ENCODE measurements around the gene FAM170B.

FAM170B gene

DNA sequence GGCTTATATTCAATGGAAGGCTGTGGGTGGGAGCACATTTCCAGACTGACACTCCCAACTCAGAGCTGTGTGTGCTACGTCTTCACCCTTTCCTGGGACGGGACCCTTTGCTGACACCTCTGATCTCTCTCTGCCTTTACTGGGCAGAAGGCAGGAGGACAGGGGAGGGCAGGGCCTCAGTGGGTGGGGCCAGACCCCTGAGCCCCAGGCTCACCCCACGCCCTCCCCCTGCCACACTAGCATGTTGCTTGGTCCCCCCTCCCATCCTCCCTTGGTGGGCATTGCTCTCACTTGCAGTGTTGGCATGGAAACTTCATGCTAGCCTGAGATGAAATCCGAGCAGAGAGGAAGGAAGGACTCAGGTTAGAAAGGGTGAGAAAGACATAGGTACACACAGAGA is 36.0 kb upstream of the FAM170B start:
- H3K4me3 ChIP-seq (ENCODE audit: low read depth, low read length) = no peak overlapping the region

DNA sequence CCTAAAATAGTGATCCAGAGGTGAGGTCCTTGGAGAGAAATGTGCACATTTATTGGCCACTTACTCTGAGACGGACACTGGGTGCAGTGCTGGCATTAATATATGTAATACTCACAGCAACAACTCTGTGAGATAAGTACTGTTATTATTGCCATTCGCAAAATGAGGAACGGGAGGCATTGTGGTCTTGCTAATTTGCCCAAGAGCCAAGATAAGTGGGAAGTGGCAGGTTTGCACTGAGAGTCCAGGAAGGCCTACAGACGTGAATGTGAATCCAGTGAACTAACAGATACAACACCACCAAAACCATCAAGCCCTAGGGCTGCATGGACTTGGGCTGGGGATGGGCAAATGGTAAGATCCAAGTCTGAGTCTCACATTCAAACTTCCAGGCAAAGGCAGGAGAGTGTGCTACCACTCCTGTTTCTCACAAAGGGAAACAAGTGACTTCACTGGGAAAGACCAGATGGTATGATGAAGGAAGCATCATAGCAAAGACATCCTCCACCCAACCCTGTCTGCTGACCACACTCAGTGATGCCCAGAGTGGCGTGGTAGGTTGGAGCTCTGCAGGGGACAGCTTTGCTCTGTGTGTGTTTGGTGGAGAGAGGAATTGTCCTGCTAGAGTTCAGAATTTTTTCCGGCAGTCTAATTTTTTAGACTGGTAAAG is 35.1 kb upstream of the FAM170B start:
- H3K4me3 ChIP-seq (ENCODE audit: low read depth, low read length) = no peak overlapping the region

DNA sequence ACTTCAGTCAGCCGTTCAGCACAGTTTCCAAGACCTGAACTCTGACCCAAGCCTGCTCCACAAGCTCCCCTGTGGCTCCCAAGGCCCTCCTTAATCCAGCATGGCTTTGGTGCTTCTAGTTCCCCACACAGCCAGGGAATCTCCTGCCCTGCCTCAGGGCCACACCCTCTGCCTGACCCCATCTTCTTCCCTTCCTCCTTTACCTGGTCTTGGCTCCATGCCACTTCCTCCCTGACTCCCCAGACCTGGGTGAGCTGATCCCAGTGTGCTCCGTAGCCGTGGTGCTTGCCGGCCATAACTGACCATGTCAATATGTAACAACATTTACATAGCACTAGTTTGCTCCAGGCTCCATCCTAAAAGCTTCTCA is 34.3 kb upstream of the FAM170B start:
- H3K4me3 ChIP-seq (ENCODE audit: low read depth, low read length) = no peak overlapping the region

DNA sequence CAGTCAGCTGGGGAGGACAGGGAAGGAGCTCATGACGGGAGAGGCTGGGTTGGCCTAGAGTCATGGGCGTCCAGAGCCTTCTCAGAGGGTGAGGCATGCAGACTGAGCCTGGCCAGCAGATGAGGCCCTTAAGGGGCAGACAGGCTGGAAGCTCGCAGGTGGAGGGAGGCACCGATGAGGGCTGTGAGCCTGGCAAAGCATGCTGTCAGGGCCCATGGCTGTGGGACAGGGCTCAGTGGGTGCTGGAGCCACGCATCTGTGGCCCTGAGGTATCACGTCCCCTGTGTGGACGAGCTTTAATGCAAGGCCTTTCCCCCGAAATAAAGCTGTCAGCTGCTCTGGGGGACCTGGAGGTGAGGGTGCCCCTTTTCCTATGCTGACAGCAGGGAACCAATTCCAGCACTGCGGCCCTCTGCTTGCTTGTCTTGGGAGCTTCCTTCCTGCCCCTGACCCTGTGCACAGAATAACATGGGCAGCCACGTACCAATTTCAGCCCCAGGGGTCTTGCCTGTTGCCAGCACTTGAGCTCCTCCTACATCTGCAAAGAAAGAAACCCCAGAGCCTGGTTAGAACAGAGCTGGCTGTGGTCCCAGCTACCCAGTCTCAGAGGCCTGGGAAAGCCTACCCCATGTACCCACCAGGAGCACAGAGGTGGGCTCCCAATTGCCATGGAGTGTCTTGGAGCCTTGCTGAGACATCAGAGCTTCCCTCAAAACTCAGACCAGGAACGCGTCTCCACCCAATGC is 33.8 kb upstream of the FAM170B start:
- no peak overlapping the region for H3K4me3 ChIP-seq (ENCODE audit: low read depth, low read length)

DNA sequence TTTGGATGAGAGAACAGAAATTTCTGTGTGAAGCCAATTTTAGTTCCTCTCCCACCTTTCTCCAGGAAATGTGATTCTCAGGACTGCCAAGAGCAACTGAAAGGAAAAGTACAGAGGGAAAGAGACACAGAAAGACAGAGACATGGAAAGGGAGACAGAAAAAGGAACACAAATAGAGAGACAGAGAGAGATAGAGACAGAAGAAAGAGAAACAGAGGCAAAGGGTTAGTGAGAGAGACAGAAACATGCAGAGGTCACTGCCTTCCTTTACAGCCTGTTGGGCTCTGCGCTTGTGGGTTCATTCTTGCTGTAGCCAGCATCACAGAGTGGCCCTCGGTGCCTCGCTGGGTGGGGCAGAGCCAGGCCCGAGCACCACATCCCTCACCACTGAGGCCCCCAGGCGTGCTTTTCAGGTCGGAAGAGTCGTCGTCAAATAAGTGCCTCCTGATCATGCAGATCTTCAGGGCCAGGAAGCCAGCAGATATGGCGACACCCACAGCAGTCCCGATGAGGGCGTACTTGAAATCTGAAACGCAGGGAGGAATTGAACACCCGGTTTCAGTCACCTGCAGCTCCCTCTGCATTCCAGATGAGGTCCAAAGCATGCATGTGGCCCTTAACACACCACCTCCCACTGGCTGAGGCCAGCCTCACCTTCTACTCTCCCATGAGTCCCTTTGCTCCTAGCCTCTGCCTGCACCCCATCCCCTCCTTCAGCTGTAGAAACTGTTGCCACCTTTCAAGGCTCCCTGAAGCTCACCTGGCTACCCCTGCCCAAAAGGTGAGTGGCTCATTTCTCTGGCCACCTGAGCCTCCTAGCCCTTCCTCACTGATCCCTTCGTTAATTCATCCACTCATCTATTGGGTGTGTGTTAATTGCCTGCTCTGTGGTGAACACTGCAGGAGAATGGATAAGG is 32.9 kb upstream of the FAM170B start:
- no peak overlapping the region for H3K4me3 ChIP-seq (ENCODE audit: low read depth, low read length)

DNA sequence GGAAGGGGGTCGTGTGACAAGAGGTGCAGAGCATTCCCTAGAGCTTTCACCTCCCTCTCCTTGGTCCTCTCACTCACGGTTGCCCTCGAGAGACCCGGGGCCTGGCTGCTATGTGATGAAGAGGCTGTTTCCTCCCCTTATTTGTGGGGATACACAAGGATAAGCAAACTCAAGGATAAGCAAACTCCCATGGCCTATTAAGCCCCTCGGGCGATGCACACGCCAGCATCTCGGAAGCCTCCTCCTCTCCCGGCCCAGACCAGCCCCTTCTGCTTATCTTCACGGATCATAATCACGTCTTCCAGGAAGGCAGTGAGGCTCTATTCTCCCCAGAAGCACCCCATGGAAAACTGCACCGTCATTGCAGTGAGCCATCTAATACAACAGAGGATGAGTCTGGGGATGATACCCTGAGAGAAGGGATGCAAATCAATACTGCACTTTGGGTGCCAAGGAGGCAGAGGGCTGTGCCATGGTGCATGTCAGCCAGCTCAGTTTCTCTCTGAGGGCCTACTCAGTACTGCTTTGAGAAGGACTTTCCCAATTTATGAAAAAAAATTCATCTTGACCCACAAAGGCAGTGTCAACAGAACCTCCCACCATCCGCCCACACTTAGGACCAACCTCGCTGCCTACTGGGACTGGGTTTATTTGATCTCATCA is 32.1 kb upstream of the FAM170B start:
- H3K4me3 ChIP-seq (ENCODE audit: low read depth, low read length) = no peak overlapping the region

DNA sequence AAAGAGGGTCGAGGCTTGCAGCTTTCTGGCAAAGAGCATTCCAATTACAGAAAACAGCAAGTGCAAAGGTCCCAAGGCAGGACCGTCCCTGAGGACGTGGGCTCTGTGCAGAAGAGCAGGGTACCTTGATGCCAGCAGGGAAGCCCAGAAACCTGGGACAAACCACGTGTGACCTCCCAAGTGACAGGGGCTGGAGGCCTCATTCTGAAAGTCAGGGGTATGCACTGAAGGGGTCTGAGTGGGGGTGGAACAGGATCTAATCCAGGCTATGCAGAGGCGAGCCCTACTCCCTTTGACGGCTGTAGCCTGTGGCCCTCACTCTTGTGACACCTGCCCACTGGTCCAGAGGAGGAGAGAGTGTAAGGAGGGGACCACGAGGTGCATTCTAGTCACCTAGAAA is 31.4 kb upstream of the FAM170B start:
- no peak overlapping the region for H3K4me3 ChIP-seq (ENCODE audit: low read depth, low read length)

DNA sequence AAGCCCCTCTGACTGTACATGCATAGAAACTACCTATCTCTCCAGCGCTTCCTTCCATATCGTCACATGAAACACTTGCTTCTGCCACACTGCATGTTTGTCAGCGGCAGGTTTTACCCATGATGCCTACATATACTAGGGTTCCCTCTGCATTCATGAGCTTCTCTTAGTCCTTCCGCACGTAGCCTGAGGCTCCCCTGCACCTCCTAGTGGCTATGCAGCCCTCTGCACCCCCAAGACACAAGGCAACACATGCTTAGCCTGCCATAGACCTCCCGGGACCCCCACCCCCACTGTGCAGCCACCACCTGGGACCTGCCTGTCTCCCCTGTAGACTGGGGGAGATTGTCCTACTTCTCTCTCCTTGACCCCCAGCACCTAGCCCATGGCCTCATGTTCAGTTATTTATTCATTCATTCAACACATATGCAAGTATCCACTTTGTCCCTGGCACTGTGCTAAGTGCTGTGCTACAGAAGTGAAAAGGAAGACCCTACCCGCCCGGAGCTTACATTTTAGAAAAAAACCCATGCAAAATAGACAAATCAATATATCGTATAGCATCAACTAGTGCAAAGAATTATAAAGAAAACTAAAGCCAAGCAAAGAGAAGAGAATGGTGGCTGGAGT is 30.9 kb upstream of the FAM170B start:
- H3K4me3 ChIP-seq (ENCODE audit: low read depth, low read length) = no peak overlapping the region

DNA sequence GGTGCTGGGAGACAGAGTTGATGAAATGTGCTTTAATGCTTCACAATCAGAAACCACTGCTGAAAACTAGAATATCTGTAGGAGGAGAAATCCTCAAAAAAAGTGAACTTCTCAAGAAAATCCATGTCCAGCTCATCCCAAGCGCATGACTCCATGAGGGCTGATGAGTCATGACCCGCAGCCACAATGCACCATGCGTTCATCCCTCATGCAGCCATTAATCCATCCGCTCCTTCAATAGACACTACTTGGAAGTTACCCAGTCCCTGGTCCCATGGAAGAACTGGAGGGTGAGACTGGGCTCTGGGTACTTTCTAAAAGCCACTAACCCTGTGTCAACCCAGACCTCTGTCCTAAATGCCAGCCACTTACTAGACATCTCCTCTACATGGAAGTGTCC is 29.9 kb upstream of the FAM170B start:
- H3K4me3 ChIP-seq (ENCODE audit: low read depth, low read length) = no peak overlapping the region

DNA sequence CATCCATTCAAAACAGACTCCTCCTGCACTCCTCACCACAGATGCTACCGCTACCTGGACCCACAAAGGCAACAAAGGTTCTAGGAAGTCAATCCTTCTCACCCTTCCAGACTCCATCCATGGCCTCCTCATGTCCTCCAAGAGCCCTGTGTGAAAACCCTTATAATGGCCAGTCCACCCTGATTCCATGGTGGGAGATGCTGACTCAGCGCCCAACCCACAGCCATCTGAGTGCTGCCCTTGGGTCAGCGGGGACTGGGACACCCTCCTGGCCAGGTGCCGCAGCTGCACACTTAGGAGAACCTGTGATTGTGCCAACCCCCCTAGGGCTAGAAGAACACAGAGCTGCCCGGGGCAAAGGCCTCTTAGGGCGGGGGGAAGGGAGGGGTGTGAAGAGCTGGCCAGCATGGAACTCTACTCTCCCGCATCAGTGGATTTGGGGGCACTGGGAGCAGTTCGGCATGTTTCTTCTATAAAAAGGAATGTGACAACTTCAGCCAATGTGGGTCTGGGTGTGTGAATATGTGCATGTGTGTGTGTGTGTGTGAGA is 29.0 kb upstream of the FAM170B start:
- no peak overlapping the region for H3K4me3 ChIP-seq (ENCODE audit: low read depth, low read length)

DNA sequence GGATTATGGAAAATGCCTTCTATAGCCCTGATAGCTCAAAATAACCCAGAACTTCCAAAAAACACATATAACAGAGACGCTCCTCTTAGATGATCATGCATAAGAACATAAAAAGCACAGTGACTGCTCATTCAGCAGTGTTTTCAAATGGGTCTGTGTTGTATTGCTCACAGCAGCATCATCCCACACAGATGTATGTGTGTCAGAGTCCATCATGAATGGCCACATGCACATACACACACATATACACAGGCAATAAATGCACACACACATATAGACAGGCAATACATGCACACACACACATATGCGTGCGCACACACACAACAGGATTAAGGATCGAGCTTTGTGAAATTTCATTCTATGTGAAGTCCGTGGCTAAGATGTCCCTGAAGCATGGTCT is 28.2 kb upstream of the FAM170B start:
- no peak overlapping the region for H3K4me3 ChIP-seq (ENCODE audit: low read depth, low read length)

DNA sequence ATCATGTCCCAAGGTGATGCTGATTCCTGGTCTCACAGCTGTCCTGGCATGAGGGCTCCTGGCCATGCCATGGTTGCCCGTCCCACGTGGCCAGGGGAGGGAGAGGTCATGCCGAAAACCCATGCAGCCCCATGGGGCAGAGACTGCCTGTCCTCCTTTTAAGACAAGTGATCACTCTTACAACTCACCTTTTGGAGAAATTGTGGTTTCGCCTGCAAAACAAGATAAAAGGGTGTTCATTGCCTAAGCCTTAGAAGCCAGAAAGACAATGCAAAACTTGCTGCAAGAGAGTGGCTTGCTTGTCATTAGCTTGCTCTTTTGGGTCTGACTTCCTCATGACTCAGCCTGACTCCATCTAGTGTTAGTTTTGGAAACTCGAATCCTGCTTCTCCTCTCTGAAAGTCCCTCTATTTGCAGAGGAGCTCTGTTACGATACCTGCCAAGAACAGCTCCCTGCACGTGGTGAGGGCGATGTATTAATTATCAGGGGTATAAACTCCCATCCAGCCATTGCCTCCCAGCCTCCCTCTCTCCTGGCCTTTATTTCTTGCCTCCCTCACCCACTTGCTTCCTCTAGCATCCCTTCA is 27.7 kb upstream of the FAM170B start:
- H3K4me3 ChIP-seq (ENCODE audit: low read depth, low read length) = no peak overlapping the region

DNA sequence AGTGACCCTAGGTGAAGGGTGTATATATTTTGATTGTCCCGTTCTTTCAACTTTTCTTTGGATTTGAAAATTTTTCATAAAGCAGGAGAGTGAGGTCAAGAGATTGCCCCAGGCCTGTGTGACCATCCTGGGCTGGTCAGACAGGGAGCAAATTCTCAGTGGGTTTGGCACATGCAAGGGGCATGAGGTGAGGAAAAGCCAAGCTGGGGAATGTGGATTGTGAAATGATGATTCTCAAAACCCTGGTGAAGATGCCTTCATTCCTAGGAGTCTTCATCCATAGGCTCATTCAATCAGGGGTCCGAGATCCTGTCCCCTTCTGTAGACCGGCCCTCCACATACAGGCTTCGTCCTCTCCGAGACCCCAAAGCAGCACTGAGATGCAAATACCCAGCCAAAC is 27.0 kb upstream of the FAM170B start:
- no peak overlapping the region for H3K4me3 ChIP-seq (ENCODE audit: low read depth, low read length)

DNA sequence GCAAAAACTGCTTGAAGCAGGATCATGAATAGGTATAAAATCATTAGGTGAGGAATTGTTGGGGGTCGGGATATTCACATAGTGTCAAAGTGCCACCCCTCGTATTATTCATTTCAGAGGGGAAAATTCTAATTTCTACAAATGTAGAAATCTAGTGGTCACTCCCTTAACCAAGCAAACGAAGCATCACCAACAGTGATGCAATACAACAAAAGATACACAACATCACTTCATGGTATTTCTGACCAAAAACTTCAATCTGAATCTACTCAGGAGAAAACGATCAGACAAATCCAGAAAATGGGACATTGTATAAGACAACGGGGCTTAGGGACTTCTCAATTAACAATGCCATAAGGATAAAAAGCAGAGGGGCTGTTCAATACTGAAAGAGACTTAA is 26.3 kb upstream of the FAM170B start:
- no peak overlapping the region for H3K4me3 ChIP-seq (ENCODE audit: low read depth, low read length)

DNA sequence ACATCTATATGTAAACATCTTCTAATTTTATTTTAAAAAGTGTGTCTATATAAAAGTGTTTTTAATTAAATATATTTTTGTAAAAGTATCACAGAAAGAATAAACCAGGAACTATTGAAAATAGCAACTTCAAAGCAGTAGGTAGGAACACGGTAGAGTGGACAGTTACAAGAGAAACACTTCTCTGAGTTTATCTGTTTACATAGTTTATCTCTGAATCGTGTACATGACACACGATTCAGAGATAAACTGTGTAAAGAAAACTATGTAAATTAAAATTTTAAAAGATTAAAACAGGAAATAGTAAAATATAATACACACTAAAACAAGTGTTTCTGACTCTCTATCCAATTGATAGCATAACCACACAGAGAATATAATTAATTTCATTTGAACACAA is 25.1 kb upstream of the FAM170B start:
- no peak overlapping the region for H3K4me3 ChIP-seq (ENCODE audit: low read depth, low read length)

DNA sequence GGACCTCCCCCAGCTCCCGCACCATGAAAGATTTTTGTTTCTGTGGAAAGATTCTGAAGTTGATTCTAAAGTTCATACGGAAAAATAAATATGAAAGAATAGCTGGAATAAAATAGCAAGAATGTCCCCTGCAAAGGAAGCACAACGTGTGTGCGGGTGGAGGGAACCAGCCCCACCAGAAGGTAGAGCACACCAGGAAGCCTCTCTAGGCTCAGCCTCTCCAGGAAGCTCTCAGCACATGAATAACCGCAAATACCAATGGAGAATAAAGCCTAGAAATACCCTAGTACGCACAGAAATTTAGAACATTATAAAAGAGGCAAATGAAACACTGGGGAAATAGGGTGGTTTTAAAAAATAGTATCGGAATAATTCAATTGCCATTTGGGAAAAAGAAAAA is 24.6 kb upstream of the FAM170B start:
- H3K4me3 ChIP-seq (ENCODE audit: low read depth, low read length) = no peak overlapping the region

DNA sequence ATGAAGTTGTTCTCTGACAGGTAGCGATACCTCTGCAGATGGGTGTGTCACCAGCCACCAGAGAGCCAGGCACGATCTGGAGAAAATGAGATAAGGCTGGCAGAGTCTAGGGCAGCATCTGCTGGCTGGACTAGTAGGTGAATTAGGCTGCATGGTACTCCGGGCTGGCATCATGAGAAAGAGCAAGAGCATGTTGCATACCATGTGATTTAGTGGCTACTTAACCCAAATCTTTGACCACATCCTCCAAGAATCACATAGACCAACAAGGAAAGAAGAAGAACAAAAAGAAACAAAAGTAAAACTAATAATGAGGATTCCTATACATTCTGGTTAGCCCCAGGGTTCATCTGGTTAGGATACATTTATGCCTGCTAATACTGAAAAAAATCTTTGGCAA is 23.4 kb upstream of the FAM170B start:
- H3K4me3 ChIP-seq (ENCODE audit: low read depth, low read length) = no peak overlapping the region

DNA sequence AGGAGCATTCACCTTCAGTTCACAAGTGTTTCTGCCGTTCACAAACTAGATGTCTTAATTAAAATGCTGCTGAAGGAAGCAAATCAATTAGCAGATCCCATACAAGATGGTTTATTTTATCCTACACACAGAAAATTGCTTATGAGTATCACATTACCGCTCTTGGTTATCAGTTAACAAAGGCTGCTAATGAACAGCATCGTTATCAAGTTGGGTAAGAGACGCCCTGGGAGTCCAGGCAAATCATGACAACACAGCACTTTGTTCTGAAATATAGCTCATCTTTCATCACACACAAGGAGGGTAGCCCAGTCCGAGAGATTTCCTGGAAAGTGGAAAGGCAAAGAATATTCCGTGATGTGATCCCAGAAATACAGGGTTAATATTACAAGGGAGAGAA is 20.8 kb upstream of the FAM170B start:
- H3K4me3 ChIP-seq (ENCODE audit: low read depth, low read length) = no peak overlapping the region

DNA sequence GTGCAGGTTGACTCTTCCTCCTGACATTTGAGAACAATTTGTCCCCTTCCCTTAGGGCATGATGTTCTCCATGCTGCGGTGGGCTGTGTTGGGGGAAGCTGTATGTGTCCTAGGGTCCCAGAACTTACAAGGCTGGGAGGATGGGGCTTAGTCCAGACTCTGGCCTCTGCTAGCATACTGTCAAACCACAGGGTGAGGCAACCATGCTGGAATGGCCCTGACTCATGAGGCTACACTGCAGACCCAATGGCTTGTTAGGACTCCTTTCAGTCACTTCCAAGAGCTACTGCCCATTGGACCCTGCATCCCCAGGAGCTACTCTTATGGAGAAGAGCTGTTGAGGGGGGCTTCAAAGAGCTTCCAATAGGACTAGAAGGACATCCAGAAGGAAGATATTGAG is 20.1 kb upstream of the FAM170B start:
- H3K4me3 ChIP-seq (ENCODE audit: low read depth, low read length) = no peak overlapping the region

DNA sequence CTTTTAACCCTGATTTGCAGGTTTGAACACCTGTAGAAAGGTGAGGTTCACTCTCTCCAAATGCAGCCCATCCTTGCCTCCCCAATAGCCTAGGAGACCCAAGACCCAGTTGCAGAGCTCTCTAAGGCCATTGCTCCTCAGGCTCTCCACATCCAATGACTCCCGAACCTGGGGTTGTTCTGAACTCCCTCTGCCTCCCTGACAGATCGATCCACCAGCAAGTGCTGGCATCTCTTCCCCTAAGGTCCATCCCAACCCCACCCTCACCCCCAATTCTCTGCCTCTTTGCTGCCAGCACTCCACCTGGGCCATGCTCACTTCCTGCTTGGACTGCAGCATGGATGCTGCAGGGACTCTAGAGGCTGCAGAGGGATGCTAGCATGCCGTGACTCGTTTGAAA is 19.3 kb upstream of the FAM170B start:
- no peak overlapping the region for H3K4me3 ChIP-seq (ENCODE audit: low read depth, low read length)

All from iPS-11a (cell line).